DND-41 (cell line): ENCODE results near the gene GUCY2D.

Experiments used
- EZH2 ChIP-seq: IDR thresholded peaks from 3 replicates; pipeline ENCODE4 v1.6.1; 2012; ENCODE audit warnings: borderline replicate concordance, low read depth, mild to moderate bottlenecking, moderate library complexity, low read length, inconsistent platforms; ENCODE audit not compliant: severe bottlenecking
- TF ChIP-seq, protein P1 (sequence below): IDR thresholded peaks from 2 replicates; pipeline ENCODE4 v1.5.1; 2012; ENCODE audit warnings: borderline replicate concordance, low read length, moderate library complexity, mild to moderate bottlenecking; ENCODE audit not compliant: poor library complexity, severe bottlenecking; ENCODE audit errors: extremely low read depth

DNA sequence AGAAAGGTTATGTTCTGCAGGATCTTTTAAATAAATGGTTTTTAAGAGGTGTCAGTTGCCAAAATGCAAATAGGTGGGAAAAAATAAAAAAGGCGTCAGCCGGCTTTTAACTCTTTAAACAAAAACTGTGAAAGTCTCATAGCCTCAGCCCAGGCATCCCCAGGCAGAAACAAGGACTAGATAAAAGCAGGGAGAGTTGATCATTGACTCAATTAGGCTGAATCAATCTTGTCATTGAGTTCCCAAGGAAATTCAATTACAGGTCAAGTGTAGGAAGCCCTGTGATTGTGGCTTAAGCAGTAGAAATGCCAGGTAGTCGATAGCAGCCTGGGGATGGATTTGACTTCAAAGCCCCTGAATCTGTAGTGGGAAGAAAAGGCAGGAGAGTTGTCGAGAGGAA is 30.8 kb upstream of the GUCY2D start:
- TF ChIP-seq, protein P1, sequence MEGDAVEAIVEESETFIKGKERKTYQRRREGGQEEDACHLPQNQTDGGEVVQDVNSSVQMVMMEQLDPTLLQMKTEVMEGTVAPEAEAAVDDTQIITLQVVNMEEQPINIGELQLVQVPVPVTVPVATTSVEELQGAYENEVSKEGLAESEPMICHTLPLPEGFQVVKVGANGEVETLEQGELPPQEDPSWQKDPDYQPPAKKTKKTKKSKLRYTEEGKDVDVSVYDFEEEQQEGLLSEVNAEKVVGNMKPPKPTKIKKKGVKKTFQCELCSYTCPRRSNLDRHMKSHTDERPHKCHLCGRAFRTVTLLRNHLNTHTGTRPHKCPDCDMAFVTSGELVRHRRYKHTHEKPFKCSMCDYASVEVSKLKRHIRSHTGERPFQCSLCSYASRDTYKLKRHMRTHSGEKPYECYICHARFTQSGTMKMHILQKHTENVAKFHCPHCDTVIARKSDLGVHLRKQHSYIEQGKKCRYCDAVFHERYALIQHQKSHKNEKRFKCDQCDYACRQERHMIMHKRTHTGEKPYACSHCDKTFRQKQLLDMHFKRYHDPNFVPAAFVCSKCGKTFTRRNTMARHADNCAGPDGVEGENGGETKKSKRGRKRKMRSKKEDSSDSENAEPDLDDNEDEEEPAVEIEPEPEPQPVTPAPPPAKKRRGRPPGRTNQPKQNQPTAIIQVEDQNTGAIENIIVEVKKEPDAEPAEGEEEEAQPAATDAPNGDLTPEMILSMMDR = no peak
- no peak for TF ChIP-seq EZH2
